ENCODE measurements around the gene TEPSIN.

The TEPSIN gene

DNA sequence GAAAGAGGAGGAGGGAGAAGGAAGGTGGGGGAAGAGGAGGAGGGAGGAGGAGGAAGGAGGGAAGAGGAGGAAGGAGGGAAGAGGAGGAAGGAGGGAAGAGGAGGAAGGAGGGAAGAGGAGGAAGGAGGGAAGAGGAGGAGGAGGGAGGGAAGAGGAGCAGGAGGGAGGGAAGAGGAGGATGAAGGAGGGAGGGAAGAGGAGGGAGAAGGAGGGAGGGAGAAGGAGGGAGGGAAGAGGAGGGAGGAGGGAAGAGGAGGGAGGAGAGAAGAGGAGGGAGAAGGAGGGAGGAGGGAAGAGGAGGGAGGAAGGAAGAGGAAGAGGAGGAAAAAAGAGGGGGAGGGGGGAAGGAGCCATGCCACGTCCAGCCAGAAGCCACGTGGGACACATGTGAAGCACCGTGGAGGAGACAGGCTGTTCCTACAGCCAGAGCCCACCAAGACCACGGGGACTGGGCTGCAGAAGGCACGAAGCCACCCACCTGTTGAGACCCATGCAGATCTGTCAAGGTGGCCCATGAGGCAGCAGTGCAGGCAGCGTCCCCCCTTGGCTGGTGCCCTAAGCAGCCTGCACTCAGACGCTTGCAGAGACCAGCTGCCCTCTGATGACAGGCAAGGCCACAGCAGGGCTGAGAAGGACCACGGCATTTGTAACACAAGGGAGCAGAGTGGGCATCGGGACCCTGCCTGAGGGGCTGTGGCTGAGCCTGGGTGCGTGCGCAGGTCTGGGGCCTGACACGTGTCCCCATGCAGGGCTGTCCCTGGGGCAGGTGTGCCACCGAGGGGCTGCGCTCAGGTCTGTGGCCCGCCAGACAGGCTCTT lies 10.6 kb upstream of the TEPSIN start:
- DNase-seq, result no peak

DNA sequence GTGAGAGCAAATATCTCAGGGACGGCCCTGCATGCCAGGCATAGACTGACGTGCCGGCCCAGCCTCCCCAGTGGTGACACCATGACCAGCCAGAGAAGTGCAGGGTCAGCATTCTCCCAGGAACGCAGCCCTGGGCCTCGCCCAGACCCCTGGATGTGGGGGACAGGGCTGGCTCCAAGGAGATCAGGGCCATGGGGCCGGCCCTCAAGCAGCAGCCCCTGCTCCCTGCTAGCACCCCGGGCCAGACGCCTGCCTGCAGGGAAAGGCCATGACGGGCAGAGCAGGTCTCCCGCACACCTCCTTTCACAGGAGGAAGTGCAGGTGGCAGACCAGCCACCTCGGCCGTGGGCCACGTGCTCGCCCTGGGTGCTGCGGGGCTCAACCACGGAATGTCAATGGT lies 9.8 kb upstream of the TEPSIN start:
- DNase-seq, result no peak

DNA sequence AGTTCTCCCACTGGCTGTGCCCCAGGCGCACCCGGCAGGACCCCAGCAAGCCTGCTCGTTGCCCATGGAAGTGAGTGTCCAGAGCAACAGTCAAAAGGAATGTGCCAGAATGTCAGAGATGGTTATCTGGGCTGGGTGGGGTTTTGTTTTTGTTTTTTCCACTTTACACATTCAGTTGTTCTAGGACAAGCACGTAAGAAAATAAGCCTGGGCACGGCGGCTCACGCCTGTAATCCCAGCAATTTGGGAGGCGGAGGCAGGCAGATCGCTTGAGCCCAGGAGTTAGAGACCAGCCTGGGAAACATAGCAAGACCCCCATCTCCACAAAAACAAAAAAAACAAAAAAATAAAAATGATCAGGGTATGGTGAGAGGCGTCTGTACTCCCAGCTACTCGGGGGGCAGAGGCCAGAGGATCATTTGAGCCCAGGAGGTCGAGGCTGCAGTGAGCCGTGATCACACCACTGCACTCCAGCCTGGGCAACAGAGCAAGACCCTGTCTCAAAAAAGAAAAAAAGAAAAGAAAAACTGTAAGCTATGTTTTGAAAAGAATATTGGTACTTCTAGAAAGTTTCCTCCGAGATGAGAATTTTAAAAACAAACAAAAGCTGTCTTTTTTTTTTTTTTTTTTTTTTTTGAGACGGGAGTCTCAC lies 8.6 kb upstream of the TEPSIN start:
- DNase-seq, result no peak

DNA sequence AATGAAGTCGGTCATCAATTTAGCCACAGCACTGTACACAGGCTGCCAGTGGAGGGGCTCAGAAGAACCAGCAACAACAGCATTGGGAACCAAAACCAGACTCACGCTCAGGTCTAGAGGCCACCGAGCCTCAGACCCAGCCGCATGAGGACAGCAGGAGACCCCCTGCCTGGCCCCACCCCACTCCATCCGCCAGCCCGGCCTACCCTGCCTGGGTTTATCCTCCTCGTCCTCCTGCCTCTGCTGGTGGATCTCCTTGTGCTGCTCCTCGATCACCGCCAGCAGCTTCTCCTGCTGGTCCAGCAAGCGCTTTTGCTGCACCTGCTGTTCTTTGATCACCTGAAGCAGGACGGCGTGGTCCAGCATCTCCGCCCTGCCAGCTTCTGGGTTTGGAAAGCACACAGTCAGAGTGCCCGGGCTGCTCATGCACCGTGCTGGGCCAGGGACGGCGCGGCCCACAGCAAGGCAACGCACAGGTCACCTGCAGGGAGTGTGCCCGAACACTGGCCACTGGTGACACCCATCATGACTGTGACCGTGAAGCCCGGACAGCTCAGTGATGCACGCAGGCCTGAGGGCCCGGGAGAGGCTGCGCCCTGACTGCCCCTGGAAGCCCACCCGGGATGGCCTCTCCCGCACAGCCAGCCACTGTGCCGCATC lies 8.0 kb upstream of the TEPSIN start:
- DNase-seq, result no peak

DNA sequence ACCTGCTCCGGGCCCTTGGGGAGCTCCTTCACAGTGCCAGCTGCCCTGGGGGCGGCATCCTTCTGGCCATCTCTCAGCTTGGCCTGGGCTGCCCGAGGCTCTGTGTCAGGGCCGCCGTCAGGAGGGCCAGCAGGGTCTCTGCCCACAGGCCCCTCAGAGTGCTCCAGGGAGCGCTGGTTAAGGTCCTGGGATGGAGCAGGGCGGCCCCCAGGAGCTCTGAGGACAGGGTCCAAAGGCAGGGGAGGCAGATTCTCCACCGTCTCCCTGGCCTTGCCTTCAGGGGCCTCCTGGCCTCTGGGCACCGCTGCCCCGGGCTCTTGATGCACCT lies 7.5 kb upstream of the TEPSIN start:
- DNase-seq, result no peak

DNA sequence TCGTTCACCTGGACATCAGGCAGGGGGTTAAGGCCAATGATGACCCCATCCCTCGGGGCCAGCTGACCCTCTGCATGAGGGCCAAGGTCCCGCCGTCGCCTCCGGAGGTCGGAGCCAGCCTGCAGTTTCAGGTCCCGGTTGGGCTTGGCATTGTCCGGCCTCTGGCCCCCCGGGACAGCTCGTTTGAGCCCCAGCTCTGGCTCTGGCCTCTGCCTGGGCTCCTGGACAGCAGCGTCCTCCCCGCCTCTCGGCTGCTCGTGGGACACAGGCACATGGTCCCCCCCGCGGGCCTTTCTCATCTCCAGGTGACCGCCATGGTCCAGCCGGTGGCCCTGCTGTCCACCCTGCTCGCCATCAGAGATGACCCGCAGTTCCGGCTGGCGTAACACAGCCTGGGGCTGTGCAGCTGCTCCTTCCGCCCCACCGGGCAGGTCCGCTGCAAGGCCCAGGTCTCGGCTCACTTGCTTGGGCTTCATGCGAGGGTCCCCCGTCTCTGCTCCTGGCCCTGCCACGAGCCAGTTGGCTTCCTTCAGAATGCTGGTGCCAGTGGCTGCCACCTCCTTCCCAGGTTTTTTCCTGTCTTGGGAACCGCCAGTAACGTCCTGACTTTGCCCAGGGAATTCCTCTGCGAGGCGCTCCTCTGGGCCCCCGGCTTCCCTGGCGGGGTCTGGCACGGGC lies 6.9 kb upstream of the TEPSIN start:
- DNase-seq, result no peak

DNA sequence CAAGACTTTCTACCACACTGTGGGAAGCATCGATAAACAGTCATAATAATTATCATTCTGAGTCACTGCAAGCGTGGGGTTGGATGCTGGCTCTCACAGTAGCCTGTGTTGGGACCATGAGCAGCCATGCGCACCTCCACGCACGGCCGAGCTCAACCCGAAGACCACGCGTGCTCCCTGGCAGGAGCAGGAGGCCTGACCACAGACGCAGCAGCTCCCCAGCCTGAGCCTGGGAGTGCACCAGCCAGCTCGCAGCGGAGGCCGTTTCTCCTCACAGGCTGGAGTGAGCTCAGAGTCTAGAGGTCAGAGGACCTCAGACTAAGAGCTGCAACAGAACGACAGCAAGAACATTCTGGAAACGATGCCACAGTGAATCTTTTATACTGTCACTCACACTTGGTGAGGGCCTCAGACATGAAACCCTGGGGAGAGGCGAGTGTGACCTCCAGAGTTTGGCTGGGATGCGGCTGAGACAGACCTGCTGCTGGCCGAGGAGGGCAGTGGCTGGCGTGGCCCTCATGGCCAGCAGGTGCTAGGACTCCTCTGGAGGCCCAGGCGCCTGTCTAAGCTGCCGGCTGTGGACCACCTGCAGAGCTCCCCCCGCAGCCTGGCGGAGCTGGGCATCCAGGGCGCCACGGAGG lies 6.3 kb upstream of the TEPSIN start:
- no peak for DNase-seq

DNA sequence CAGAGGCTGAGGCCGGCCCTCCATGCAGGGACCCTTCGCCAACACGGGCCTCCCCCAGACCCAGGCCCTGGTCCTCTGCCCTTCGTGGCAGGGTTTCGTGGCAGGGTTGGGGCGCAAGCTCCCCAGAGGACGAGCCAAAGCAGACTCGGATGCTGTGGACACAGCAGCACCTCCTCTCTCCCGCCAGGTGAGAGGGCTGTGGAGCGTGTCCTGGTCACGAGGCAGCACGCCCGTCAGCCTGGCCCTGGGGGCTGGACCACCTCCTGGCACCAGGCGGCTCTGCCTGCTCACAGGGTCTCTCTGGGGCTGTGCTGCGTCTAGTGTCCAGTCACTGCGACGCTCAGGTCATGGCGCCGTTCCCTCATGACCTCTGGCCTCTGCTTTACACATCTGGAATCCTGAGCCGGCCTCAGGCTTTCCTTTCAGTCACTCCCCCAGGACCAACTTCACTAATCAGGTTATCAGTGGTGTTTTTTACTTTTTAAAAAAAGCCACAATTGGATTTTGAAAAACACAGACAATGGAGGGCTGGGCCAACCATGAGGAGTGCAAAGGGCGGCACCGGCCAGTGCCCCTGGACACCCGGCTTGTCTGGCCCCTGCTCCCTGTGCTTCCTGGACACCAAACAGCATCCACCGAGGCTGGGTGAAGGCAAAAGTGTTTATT lies 5.6 kb upstream of the TEPSIN start:
- DNase-seq, result no peak

DNA sequence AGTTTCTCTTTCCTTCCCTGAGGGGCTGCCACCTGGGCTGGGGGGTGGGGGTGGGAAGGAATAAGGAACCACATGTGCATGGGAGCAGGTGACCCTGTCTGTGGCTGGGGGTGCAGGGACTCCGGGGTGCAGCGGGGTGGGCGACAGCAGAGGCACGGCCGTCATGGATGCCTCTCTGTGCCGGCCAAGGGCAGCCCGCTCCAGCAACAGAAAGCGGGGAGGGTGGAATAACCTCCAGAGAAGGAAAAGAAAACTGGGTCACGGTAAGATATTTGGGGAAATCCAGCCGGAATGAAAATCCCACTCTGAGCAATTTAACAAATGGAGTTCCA lies 4.4 kb upstream of the TEPSIN start:
- no peak for DNase-seq

DNA sequence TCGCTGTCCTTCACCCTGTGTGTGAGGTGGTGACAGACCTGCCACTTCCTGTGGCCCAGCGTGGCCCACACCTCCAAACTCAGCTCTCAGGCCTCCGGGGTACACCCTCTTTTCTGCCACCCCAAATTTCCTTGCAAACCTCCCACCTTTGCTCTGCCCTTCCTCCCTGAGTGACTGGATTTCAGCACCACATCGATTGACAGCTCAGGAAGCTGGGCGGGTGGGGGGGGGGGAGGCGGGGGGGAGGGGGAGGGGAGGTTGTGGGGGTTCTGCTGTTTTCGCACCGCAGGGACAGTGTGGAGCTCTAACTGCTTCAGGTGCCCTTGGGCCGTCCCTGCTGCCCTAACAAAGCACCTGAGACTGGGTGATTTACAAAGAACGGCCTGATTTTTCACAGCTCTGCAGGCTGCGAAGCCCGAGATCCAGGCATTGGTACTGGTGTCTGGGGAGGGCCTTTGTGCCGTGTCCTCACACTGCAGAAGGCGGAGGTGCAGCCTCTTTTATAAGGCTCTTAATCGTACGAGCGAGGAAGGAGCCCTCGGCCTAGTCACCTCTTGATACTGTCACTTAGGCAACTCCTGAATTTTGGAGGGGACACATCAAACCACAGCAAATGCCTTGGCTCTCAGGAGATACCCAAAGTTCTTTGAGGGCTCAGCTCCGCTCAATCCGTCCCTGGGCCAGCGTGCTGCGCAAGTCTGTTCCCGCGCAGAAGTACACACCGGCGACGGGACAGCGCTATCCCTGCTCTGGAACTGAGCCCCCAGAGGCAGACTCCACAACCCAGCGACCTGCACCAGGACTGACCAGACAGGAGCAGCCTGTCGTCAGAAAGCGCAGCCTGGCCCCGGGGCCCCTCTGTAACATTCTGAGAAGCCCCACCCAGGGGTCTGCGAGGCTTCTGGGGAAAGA lies 3.8 kb upstream of the TEPSIN start:
- no peak for DNase-seq

DNA sequence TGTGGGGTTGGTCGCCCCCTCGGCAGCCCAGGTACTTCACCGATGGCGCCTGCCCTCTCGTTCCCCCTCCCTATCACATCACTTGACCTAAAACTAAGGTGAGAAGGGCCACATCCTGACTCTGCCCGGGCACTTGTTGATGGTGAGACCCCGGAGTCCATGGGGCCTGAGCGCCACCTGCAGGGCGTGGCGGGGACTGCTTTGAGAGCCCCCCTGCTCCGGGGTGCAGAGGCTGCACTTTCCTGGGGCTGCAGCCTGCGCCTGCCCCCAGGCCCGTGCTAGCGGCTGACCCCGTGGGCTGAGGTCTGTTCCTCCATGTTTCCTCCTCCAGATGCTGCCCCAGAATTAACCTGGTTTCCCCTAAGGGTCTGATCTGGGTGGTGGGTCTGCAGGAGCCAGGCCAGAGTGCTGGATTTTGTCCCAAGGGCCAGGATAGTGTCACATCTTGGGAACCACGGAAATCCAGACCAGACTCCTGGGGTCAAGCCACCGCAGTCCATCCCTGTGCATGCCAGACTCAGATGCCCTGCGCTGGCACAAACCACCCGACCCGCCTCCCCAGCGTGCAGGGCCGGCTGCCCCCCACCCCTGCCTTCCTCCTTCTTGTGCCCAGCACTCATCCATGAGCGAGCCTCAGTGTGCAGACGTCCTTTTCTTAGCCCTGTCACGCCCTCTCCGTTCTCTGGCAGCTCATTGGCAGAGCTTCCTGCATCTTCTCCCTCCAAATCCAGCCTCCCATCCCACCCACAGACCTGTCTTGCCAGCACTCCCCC lies 3.0 kb upstream of the TEPSIN start:
- DNase-seq, result peak; percentile 57

DNA sequence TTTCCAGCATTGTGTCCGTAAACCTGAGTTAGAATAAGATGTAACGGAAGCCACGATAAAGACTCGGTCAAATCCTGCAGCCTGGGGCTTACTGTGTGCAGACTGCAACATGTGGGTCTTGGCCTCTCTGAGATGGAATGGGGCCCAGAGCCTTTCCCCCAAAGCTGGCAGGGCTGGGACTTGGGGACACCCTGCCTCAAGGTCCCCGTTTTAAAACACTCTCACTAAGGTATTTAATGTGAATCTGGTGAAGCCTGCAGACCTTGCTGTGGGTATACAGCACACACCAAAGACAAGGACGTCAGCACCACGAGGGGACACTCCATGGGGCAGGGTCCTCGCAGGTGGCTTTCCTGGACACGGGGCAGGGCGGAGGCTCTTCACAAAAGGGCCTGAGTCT lies 2.3 kb upstream of the TEPSIN start:
- no peak for DNase-seq

DNA sequence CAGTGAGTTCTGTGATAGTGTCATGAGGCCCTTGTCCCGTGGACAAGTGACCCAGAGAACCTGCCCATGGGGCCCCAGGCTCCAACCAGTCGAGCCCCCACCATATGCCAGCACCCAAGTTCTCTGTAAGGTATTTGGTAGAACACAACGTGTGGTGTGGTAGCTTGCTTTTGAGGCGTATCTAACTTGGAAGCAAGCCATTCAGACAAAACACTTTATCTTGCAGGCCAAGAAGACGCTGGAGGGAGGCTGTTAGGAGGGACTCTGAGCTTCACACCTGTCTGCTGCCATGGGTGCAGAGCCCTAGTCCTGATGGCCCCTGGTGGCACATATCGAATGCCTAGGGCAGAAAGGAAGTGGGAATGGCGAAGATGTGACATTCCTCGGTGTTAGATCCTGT lies 1.9 kb upstream of the TEPSIN start:
- no peak for DNase-seq

DNA sequence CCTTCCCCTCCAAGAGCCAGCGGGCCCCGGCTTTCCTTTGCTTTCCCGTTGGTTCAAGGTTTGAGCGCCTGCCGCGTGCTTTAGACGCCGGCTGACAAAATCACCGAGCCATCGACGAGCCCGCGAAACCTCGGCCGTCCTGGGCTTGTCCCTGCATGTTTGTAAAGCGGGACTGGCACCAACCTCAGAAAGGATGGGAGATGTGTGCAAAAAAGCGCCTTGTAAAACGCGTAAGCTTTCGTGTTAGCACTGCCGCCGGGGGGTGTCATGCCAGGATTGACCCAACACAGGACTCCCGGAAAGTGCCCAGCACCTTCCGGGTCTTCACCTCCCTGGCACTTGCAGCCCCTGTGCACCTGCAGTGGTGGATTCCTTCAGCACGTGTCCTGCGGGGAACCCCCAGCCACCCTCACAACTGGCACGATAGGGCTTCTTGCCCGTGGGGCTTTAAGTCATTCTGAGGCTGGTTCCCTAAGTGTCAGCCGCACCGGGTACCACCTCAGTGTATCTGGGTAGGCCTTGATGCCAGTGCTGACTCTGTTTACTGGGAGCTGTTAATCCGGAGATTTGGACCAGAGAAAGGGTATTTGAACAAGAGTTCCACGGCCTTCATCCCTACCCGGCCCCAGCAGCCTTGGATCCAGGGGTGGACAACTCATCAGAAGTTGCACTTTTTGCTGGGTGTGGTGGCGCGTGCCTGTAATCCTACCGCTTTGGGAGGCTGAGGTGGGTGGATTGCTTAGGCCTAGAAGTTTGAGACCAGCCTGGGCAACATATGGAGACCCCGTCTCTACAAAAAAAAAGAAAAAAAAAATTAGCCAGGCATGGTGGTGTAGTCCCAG lies 1.1 kb upstream of the TEPSIN start:
- DNase-seq, result peak; percentile 69

DNA sequence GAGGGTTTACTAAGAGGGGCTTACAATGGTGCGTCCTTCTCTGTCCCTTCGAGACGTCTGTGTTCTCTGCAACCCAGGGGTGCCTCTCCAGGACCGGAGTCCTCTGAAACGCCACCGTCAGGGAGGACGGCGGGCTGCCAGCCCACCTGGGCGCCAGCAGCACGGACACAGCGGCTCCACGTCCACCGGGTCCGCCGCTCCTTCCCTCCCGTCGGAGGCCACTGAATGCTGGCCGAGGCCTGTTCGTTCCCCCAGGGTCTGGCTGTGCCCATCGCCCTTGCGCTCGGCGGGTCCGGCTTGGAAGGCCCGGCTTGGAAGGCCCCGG lies 403 bp downstream of the TEPSIN start:
- DNase-seq, result no peak

DNA sequence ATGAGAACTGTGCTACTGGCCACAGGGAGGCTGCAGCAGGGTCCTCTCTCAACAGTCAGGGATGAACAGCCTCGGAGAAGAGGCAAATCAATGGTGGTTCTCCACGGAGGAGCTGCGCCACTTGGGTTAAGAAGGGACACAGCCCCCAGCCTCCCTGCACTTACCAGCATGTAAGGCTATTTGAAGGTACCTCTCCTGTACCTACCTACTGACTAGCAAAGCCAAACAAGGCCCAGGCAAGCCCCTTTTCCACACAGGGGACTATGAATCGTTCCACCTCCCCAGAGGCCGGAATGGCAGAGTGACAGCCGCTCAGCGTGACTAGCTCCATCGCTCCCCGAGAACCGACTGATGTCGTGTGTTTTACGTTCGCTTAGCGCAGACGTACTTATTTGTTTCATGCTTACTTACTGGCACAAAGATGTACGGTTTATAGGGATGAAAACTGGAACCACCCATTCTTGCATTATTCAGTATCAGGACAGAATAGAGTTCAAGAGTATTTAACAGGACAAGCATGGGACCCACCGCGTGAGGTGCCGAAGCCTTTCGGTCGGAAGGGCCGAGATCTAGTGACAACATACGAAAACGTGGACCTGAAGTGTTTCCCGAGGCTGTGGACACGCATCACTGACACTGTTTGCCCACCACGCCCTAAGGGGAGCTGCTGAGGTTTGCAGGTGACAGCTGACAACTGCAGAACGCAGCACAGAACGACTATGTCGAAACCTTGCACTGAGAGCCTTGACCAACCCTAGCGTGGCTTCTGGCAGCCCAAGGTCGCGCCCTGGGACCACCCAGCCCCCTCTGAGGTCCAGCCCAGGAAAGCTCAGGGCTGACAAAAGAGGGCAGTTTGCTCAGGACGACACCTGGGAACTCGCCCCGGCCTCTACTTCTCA lies 1.0 kb downstream of the TEPSIN start:
- no peak for DNase-seq

DNA sequence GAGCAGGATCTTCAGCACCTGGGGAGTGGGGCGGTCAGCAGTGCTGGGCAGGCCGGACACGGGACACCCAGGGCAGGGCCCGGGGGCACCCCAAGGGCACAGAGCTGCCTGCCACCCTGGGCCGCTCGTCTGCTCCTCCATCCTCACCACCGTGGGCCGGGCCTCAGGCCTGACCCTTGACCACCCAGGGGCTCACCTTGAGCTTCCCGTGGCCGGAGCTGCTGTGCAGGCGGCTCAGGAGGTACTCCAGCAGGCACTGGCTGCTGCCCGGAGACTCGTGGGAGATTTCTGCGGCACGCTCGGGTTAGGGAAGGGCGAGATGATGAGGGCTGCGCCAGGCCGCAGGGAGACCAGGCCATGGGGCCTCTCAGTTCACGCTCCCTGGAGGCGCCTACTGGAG lies 2.1 kb downstream of the TEPSIN start:
- no peak for DNase-seq

DNA sequence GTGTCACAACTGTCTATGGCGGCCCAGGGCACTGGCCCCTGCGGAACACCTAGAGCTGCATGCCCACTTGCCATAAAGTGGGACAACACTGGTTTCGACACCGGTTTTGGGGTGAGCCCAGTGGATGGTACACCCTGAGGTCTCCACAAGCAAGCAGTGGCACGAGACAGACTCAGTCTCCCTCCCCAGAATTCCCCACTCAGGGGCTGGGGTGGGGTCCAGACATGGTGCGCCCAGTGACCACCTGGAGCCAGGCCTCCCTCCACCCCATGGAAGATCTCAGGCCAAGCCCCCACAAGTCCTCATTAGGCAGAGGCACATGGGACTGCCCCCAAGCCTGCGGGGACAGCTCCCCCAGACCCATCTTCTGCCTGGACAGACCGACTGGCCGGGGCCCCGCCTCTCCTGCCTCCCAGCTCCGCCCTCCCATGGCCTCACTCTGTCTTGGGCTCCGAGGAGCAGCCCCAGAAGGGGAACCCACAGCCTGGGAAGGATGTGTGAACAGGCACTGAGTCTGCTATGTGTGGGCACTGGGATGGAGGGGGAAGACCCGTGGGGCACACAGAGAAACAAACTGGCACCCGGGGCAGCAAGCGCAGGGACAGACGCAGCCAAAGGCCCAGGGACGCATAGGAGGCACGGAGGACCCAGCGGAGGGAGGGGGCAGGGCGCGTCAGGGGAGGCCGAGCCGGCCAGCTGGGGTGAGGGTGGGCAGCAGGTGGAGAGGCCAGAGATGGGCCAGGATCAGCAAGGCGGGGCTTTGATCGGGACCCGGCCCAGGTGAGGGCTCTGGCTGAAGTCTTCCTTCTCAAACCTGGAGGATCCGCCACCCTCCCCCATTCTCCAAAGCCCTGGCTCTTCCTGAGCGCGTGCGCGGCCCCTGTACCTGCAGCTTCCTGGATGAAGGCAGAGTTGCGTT lies 2.8 kb downstream of the TEPSIN start:
- DNase-seq, result no peak
